Pancreas (tissue), 10 donors: ENCODE measurements around the gene PGGT1B. TPM values are rescaled to one million over a fixed set of nuclear protein-coding genes. Genes with fewer than 3 reads are reported as not detected.

ENCODE experiments used
- ATAC-seq, 4 donors: fragments of 200-7000 bp; cut with Tn5 transposase; one replicate each; pipeline versions ENCODE4 v1.8.0 to v1.9.1; 2020; ENCODE audit warnings: mild to moderate bottlenecking in 4 of 4, moderate library complexity in 4 of 4
- DNase-seq, 6 donors: peaks; one replicate each; pipeline ENCODE4 v3.0.0-alpha.2; 2020
- FAIRE-seq: peaks from 2 replicates; lab custom pipeline; 2012; peaks lifted over from hg19 to GRCh38; lab: Jason Lieb, UNC
- H3K27ac ChIP-seq, 4 donors: fragments of 200-600 bp; sonication (generic); 1 replicate in 3 of 4; 2 replicates in 1 of 4; pipeline versions ENCODE4 v1.5.0 to v1.8.0; 2020
- H3K27me3 ChIP-seq, 4 donors: fragments of 200-600 bp; one replicate each; pipeline ENCODE4 v1.8.0; 2021
- H3K36me3 ChIP-seq, 3 donors: fragments of 200-600 bp; sonication (generic) in 1 of 3; one replicate each; pipeline versions ENCODE4 v1.5.0 to v1.8.0; 2020 to 2021
- H3K4me1 ChIP-seq, 3 donors: fragments of 200-600 bp; one replicate each; pipeline ENCODE4 v1.8.0; 2021
- H3K4me3 ChIP-seq, 4 donors: fragments of 200-600 bp; sonication (generic) in 2 of 4; one replicate each; pipeline versions ENCODE4 v1.5.0 to v1.8.0; 2020 to 2021
- H3K9me3 ChIP-seq, 4 donors: fragments of 200-600 bp; one replicate each; pipeline ENCODE4 v1.8.0; 2021
- WGBS, 2 donors: extraction: QIAGEN DNeasy Blood & Tissue Kit; methylation state at CpG; one replicate each; pipeline ENCODE4 v1.1.7; 2013; 5-methylcytosine and 5-hydroxymethylcytosine counted together
- intact Hi-C, 3 donors: fragments of 100-400 bp; cut with DNase I; formaldehyde crosslinking; loops; one replicate each; pipeline versions ENCODE4 v1.11.1 to v1.14.2; 2022
- polyA plus RNA-seq, 2 donors: library from polyadenylated mRNA; stranded (reverse); fragments of 200-250 nt; gene quantifications; one replicate each; pipeline ENCODE4 v1.2.3, GENCODE V29; 2013
- total RNA-seq, 6 donors: library from RNA; stranded (reverse); fragmentation: NEBNext Ultra II Directional in 4 of 6; extraction: Animal tissue kit (Norgen Biotek cat#: 25700) in 4 of 6; gene quantifications; one replicate each; pipeline versions ENCODE4 v1.2.1 to v1.2.4, GENCODE V29; 2021 to 2023
- TF ChIP-seq, protein P1 (sequence below), 4 donors: fragments of 200-600 bp; sonication (generic) in 3 of 4; IDR thresholded peaks; one replicate each; pipeline versions ENCODE4 v1.5.0 to v1.8.0; 2021; ENCODE audit warnings: antibody characterized with exemption in 4 of 4
- donor health status: healthy with polysubstance abuse.
- donor health status: DM: no; HTN: no; CAD: no; lungs with moderate emphysema.
- donor health status: DM: no; HTN: no; CAD: no.
- donor health status: control.
- donor health status: control.
- donor health status: Bipolar disorder and iron deficiency.
- donor health status: DM: yes; HTN: yes; CAD: no.
- donor health status: DM: no; HTN: no; CAD: no.
- donor health status: DM: no; HTN: no; CAD: no.
- donor health status: DM: yes; HTN: yes; CAD: no.

Gene PGGT1B
- total and polyA plus RNA-seq, 8 donors = 1.7 to 24.5 (median 17.7) TPM

DNA sequence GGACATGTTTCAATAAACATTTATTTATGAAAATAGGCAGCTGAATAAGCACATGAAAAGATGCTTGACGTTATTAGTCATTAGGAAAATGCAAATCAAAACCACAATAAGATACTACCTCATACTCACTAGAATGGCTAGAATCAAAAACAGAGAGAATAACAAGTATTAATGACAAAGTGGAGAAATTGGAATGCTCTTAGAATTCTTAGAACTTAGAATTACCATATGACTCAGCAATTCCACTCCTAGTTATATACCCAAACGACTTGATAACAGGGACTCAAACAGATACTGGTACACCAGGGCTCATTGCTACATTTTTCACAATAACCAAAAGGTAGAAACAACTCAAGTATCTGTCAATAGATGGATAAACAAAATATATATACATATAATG is 77.9 kb downstream of the PGGT1B start:
- ATAC-seq (no peak), FAIRE-seq (no peak), DNase-seq (no peak)
- intact Hi-C loops = no loop called here
- Histone ChIP-seq H3K4me3 (no peak overlapping the region), H3K27me3 (peaks cover 0 to 54% (median 9%) of the 10 kb centered on the region in 4 donors), H3K27ac (no peak overlapping the region), H3K36me3 (no peaks in the 10 kb centered on the region), H3K4me1 (peaks cover 0 to 4% (median 2%) of the 10 kb centered on the region in 3 donors), H3K9me3 (no peaks in the 10 kb centered on the region)
- 71 to 84% methylated on average over 2 of the region's 2 CpGs for WGBS, 2 donors
- TF ChIP-seq, protein P1, sequence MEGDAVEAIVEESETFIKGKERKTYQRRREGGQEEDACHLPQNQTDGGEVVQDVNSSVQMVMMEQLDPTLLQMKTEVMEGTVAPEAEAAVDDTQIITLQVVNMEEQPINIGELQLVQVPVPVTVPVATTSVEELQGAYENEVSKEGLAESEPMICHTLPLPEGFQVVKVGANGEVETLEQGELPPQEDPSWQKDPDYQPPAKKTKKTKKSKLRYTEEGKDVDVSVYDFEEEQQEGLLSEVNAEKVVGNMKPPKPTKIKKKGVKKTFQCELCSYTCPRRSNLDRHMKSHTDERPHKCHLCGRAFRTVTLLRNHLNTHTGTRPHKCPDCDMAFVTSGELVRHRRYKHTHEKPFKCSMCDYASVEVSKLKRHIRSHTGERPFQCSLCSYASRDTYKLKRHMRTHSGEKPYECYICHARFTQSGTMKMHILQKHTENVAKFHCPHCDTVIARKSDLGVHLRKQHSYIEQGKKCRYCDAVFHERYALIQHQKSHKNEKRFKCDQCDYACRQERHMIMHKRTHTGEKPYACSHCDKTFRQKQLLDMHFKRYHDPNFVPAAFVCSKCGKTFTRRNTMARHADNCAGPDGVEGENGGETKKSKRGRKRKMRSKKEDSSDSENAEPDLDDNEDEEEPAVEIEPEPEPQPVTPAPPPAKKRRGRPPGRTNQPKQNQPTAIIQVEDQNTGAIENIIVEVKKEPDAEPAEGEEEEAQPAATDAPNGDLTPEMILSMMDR (IDR thresholded peaks at IDR 0.05) = no peak

GRCh38 chr5:115181757-115182156 is 80.9 kb downstream of the PGGT1B start:
- H3K27ac ChIP-seq = no peak overlapping the region
- H3K27me3 ChIP-seq = peaks cover 0 to 56% (median 9%) of the 10 kb centered on the region in 4 donors
- DNase-seq = no peak
- no peaks in the 10 kb centered on the region for H3K36me3 ChIP-seq
- no peak for FAIRE-seq
- peaks cover 0 to 6% (median 4%) of the 10 kb centered on the region in 3 donors for H3K4me1 ChIP-seq
- ATAC-seq = no peak
- intact Hi-C loops = no loop called here
- TF ChIP-seq, protein P1 (IDR thresholded peaks at IDR 0.05) = no peak
- H3K4me3 ChIP-seq = no peak overlapping the region
- no peaks in the 10 kb centered on the region for H3K9me3 ChIP-seq

DNA sequence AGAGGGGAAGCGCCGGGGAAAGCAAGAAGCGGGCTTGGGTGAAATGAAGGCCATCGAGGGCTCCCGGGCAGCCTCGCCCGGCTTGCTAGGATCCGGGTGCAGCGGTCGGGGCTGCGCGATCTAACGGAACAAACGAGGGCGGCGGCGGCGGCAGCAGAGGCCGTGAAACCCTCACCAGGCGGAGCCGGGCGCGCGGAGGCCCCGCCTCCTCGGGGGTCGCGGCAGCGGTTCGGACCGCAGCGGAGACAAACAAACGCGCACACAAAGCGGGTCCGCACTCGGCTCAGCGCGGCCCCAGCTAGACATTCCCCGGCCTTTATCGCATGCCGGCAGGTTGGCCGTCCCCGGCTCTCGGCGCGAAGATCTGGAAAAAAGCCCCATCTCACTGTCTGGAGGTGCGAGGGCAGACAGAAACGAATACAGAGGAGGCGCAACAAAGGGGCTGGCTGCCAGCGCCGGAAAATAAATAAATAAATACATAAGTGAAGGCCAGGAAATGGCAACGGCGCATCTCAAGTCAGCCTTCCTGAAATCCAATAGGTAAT is 82.4 kb downstream of the PGGT1B start:
- Histone ChIP-seq H3K4me1 (peaks cover 0 to 6% (median 4%) of the 10 kb centered on the region in 3 donors), H3K27ac (no peak overlapping the region), H3K9me3 (no peaks in the 10 kb centered on the region), H3K4me3 (peak overlapping the region; percentile 30 to 54 (median 40)), H3K27me3 (peaks cover 3 to 55% (median 9%) of the 10 kb centered on the region in 4 donors), H3K36me3 (no peaks in the 10 kb centered on the region)
- DNase-seq (peak in 3 of 6 donors; percentile 18 to 75 (median 60)), ATAC-seq (peak; percentile 65 to 86 (median 82)), FAIRE-seq (no peak)
- 1% methylated on average over 53 to 54 of the region's 54 CpGs for WGBS, 2 donors
- TF ChIP-seq, protein P1 (IDR thresholded peaks at IDR 0.05) = no peak
- intact Hi-C loops = no loop called here

DNA sequence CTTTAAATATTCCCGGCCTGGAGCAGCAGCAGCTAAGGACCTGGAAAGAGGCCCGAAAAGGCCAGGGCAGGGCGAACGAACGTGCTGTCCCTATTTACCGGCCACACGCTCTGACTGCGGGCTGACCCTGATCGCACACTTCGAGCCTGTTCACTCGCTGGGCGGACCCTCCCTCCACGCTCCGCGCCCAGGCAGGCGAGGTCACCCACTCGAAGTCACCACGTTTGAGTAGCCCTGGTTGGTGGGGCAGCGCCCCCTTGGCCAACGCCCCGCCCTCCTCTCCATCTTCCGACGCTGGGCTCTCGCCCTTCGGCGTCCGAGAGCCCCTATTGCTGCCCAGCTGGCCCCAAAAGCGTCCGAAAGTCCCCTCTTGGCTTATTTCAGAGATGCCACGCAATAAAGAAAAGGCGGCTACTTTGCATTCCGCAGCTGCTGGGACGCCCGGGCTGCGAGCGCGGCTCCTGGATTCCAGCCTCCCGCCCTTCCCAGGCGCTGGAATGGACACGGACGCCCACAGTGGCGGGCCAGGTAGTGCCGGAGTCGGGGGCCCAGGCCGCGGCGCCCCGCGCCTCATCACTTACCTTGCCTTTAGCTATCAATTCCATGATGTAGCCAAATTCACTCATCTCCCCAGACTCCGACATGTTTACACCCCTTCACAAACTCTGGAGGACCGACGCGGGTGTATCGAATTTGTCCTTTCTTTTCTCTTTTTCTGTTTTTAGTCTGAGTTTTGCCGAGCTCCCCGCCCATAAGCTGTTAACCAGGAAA is 83.1 kb downstream of the PGGT1B start:
- no peaks in the 10 kb centered on the region for H3K36me3 ChIP-seq
- H3K27ac ChIP-seq = no peak overlapping the region
- TF ChIP-seq, protein P1 (IDR thresholded peaks at IDR 0.05) = no peak
- peaks cover 0 to 6% (median 4%) of the 10 kb centered on the region in 3 donors for H3K4me1 ChIP-seq
- 2% methylated on average over 56 of the region's 56 CpGs for WGBS, 2 donors
- H3K4me3 ChIP-seq = peak overlapping the region; percentile 30 to 54 (median 40)
- no peak for FAIRE-seq
- intact Hi-C loops = no loop called here
- DNase-seq = peak in 3 of 6 donors; percentile 17 to 74 (median 70)
- peak; percentile 68 to 85 (median 76) for ATAC-seq
- no peaks in the 10 kb centered on the region for H3K9me3 ChIP-seq
- H3K27me3 ChIP-seq = peaks cover 3 to 48% (median 9%) of the 10 kb centered on the region in 4 donors
